ENCODE results near the gene ZNF23. TPM values are rescaled to one million over a fixed set of nuclear protein-coding genes. Genes with fewer than 3 reads are reported as not detected.

The ZNF23 gene
- total RNA-seq, 3 donors from 2014 or later: 6.6 to 9.5 (median 6.7) TPM

DNA sequence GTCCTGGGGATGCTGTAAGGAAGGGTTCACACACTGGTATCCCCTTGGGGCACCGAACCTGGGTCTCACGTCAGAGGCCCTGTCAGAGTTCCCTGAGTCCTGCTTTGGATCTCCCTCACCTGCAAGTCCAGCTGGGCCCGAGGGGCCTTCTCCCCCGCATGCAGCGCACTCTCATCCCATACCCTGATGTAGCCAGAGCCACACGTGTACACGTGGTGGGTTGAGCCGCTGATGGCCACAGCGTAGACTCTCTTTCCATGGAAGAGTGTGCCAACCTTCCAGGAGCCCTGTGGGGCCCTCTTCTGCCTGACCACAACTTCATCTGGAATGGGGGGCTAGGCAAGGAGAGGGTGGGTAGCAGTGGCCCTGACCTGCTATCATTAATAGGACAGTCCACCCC lies 30.1 kb downstream of the ZNF23 start:
- H3K4me1 ChIP-seq (ENCODE audit: low read depth): no peaks in the 10 kb centered on the region
- ATAC-seq: no peak
- TF ChIP-seq, protein P1, sequence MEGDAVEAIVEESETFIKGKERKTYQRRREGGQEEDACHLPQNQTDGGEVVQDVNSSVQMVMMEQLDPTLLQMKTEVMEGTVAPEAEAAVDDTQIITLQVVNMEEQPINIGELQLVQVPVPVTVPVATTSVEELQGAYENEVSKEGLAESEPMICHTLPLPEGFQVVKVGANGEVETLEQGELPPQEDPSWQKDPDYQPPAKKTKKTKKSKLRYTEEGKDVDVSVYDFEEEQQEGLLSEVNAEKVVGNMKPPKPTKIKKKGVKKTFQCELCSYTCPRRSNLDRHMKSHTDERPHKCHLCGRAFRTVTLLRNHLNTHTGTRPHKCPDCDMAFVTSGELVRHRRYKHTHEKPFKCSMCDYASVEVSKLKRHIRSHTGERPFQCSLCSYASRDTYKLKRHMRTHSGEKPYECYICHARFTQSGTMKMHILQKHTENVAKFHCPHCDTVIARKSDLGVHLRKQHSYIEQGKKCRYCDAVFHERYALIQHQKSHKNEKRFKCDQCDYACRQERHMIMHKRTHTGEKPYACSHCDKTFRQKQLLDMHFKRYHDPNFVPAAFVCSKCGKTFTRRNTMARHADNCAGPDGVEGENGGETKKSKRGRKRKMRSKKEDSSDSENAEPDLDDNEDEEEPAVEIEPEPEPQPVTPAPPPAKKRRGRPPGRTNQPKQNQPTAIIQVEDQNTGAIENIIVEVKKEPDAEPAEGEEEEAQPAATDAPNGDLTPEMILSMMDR (IDR thresholded peaks at IDR 0.05): no peak
- H3K9me3 ChIP-seq: no peaks in the 10 kb centered on the region
- intact Hi-C loops (cut with DNase I, micrococcal nuclease): no loop called here
- H3K36me3 ChIP-seq (ENCODE audit: low read depth): no peaks in the 10 kb centered on the region
- DNase-seq: no peak
- H3K4me3 ChIP-seq: no peak overlapping the region

DNA sequence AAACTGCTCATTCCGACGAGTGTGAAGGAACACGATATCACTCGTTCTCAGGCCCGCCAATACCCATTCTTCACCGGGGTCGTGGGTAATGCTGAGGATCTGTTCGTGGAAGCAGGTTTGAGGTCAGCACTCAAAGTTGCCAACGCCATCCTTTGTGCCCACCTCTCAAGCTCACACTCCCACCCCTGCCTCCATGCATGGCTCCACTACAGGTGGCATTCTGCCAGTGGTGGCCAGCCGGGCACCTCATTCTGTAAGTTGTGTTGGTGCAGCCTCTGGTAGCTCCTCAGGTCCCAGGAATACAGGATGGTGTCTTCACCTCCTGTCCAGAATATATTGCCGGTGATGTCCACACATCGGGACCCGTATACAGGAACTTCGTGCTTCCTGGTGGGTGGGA lies 30.9 kb downstream of the ZNF23 start:
- TF ChIP-seq, protein P1 (IDR thresholded peaks at IDR 0.05): no peak

DNA sequence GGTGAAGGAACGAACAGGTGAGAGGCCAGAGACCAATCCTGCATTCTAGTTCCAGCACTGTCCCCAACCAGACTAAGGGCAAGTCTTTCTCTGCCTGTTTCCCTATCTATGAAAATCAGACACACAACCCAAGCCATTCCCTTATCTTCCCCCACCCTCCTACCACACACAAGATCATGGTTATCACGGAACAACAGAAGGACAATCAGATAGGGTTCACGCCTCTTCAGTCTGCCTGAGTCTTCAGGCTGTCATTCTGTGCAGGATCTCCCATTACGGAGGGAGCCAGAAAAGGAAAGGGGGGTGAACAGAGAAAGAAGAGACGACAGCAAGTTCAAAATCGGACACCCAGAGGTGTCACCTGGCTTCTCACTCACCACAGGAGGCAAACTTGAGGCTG lies 31.3 kb downstream of the ZNF23 start:
- ATAC-seq: no peak
- Histone ChIP-seq H3K4me1 (ENCODE audit: low read depth) (no peaks in the 10 kb centered on the region), H3K36me3 (ENCODE audit: low read depth) (no peaks in the 10 kb centered on the region), H3K4me3 (no peak overlapping the region), H3K9me3 (no peaks in the 10 kb centered on the region)
- TF ChIP-seq, protein P1 (IDR thresholded peaks at IDR 0.05): no peak
- DNase-seq: no peak
- intact Hi-C loops (cut with DNase I, micrococcal nuclease): no loop called here

More for the DNA sequence above, 30.9 kb downstream of the ZNF23 start:
- DNase-seq (no peak), ATAC-seq (no peak)
- intact Hi-C loops (cut with DNase I, micrococcal nuclease): no loop called here
- Histone ChIP-seq H3K4me3 (no peak overlapping the region), H3K9me3 (no peaks in the 10 kb centered on the region), H3K36me3 (ENCODE audit: low read depth) (no peaks in the 10 kb centered on the region), H3K4me1 (ENCODE audit: low read depth) (no peaks in the 10 kb centered on the region)

DNA sequence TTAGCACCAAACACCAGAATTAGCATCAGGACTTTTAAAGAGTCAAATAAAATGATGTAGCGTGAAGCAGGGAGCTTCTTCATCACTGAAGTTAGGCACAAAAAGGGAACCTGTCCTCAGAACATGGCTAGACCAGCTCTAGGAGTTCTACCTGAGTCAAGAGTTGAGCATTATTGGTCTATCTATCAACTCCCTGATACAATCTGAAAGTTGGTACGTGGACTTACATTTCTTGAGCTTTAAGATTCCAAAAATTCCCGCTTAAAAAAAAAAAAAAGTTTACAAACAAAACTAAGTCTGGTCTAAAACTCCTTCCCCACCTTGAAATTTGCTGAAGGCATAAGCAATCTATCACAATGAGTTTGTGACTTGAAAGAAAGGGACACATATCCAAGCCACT lies 32.5 kb downstream of the ZNF23 start:
- H3K36me3 ChIP-seq (ENCODE audit: low read depth): no peaks in the 10 kb centered on the region

DNA sequence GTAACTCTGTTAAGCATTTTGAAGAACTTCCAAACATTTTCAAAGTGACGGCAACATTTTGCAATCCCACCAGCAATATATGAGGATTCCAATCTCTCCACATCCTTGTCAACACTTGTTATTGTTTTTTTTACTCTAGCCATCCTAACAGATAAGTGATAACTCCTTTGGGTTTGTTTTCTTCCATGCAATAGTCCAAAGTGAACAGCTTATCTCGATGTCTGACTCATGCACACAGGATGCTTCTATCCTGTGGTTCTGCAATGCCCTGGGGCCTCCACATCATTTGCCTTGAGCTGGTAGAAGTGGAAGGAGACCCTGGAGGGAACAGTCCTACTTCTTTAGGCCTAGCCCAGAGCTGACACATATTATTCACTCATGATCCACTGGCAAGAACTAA lies 33.2 kb downstream of the ZNF23 start:
- Histone ChIP-seq H3K36me3 (ENCODE audit: low read depth) (no peaks in the 10 kb centered on the region), H3K9me3 (no peaks in the 10 kb centered on the region), H3K4me1 (ENCODE audit: low read depth) (no peaks in the 10 kb centered on the region), H3K4me3 (no peak overlapping the region)
- no peak for ATAC-seq
- intact Hi-C loops (cut with DNase I, micrococcal nuclease): no loop called here
- no peak for DNase-seq
- TF ChIP-seq, protein P1 (IDR thresholded peaks at IDR 0.05): no peak

More for the DNA sequence above, 32.5 kb downstream of the ZNF23 start:
- TF ChIP-seq, protein P1 (IDR thresholded peaks at IDR 0.05): no peak
- no peaks in the 10 kb centered on the region for H3K9me3 ChIP-seq
- intact Hi-C loops (cut with DNase I, micrococcal nuclease): no loop called here
- H3K4me1 ChIP-seq (ENCODE audit: low read depth): no peaks in the 10 kb centered on the region
- ATAC-seq (no peak), DNase-seq (no peak)
- no peak overlapping the region for H3K4me3 ChIP-seq

DNA sequence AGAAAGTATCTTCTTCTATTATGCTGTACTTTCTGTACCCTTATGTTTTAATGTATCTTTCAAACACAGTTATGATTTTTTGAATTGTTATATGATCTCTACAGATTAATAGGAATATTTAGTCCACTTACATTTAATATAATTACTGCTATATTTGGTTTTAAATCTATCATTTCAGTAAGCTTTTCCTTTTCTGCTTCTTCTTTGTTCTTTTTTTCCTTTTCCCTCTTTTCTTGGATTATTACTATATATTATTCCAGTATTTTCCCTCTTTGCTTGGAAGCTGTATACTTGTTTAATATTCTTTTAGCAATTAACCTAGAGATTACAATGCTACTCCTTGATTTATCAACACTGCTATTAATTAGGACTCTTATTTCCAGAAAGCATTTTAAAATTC lies 33.7 kb downstream of the ZNF23 start:
- Histone ChIP-seq H3K4me1 (ENCODE audit: low read depth) (no peaks in the 10 kb centered on the region), H3K36me3 (ENCODE audit: low read depth) (no peaks in the 10 kb centered on the region), H3K9me3 (no peaks in the 10 kb centered on the region), H3K4me3 (no peak overlapping the region)
- TF ChIP-seq, protein P1 (IDR thresholded peaks at IDR 0.05): no peak
- intact Hi-C loops (cut with DNase I, micrococcal nuclease): no loop called here
- DNase-seq (no peak), ATAC-seq (no peak)
